GM21576 (cell line): ENCODE results near the gene NCS1.

ENCODE experiments used
- ATAC-seq: cut with Tn5 transposase; IDR thresholded peaks from one replicate; pipeline ENCODE4 v1.9.1; 2021; ENCODE audit warnings: mild to moderate bottlenecking, moderate library complexity; ENCODE audit not compliant: unreplicated experiment

Gene NCS1

DNA sequence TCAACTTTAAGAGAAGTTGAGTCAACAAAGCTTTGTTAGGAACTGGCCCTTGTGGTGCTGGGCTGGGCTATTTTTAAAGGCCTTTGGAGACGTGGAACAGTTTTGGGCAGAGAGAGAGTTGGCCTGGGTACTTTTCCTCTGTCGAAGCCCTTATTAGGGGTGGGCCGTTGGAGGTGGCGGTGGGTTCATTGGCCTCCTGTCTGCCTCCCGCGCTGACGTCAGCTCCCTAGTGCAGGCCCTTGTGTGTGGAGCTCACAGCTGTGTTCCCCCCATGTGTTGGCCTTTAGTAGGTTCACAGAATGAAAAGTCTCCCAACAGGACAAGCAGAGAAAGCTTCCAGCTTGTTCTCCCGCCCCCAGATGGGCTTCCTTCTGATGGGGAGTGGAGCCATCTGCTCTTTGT is 2.7 kb downstream of the NCS1 start:
- no peak for ATAC-seq

DNA sequence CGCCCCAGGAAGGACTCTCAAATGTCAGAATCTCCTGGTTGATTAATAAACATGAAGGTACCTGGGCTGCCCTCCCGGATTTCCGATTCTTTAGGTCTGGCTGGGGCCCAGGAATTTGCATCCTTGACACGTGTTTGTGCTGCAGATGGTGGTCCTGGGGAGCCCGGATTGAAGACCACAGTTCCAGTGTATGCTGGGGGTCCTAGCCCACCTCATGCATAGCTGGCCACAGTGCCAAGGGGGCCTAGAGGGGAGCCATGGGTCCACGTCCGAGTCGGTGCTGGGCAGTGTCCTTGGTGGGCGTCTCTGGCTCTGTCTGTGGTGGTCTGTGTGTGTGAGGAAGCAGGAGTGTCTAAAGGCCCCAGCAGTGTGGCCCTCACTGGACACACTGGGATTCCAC is 3.2 kb downstream of the NCS1 start:
- no peak for ATAC-seq

DNA sequence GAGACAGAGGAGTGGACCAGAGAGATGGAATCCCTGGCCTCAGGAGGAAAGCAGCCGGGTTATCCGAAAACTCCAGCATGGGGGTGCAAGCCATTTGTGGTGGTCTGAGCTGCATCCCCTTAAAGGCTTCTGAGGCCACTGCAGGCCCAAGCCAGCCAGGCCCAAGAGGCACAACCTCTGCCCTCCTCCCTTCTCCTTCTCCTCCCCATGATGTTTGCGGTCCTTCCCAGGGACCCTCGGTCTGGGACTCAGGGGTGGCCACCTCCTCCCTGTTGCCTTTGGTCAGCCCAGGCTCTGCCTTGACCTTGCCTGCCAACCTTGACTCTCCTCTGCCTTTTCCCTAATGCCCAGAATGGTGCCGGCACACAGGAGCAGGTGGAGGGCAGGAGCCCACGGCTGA is 4.6 kb downstream of the NCS1 start:
- ATAC-seq, result no peak

DNA sequence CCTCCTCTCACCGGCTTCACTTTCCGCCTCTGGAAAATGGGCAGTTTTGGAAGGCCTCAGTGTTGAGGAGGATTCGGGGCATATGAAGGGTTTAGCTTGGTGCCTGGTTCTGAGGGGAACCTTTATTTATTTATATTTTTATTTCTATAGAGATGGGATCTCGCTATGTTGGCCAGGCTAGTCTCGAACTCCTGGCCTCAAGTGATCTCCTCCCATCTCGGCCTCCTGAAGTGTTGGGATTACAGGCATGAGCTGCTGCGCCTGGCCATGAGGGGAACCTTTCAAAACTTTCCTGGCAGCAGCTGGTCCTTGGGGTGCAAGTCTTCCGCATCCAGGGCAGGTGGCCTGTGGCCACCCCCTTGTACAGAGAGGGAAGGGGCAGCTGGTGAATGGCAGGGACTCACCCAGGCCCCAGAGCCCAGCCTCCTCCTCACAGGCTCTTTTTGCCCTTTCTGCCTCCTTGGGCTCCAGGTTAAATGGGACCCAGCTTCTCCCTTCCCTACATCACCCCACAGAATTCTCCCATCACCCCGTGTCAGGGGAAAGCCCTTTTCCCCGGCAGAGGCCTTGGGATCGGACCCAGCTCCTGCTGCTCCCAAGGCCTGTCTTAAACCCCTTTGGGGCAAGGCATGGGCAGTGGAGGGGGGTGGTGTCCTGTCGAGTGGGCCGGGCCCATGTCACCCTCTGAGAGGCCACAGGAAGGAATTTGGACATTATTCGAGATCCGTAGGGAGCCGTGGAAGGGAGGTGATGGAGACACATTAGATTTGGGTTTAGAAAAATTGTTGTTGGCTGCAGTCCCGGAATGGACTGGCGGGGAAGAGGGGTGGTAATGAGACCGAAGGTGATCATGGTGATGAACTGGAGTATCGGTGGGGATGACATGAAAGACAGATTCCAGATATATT is 5.9 kb downstream of the NCS1 start:
- no peak for ATAC-seq

DNA sequence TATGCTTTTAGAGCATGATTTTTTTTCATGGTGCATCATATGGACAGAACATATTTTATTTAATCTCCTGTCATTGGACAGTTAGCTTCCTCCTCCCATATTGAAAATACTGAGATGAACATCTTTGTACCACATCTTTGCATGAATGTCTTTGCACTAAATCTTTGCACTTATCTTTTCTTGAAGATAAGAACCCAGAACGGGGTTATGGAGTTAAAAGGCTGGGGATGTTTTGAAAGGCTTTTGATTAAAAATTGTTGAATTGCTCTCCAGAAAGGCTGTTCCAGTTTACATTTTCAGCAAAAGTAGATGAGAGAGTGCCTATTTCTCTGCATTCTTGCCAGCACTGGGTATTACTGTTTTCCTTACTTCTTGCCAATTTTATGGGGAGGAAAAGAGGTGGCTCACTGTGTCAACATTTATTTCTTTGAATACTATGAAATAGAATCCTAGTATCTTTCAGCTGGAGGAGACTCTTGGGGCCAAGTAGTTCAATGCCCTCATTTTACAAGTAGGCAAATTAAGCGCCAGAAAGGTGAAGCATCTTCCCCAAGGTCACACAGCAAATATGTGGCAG is 7.2 kb downstream of the NCS1 start:
- no peak for ATAC-seq

DNA sequence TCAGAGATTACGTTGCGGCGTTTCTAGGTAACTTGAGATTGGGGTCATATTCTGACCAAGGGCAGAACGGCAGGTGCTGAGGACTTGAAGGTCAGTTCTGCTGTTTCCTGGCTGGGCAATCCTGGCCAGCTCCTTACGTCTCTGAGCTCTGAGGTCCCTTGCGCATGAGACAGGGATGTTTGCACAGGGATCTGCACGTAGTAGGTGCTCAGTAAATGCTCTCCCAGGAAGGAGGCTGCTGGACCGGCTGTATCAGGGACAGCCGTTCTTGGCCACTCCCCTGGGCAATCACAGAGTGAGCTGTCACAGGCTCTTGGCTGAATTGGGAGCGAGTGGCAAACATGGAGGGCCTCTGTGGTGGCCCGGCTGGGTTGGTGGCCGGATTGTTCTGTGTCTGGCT is 8.3 kb downstream of the NCS1 start:
- ATAC-seq, result no peak

DNA sequence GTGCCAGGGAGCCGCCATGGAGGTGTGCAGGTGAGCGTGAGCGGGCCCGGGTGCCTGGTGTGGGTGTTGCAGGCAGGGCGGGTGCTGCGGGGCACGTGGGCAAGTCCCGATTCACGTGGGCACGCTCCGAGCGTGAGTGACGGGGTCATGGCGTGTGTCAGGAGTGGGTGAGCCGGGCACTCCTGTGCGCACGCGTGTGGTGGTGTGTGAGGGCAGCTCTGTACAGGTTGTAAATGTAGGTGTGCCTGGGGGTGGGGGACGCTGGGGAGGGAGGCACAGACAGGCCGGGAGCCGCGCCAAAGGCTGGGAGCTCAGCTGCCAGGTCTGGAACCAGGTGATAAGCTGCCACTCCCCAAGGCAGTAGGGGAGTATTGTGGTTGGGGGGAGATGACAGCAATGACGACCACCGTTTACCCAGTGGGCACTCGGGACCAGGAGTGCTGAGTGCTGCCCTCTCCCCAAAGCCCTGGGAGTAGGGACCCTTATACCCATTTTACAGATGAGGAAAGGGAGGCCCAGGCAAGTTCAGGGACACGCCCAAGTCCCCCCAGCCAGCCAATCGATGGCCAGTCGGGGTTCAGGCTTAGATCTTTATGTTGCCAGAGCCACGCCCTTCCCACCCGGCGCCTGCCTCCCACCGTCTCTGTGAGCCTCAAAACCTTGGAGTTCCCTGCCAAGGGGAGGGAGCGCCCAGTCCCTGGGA is 9.6 kb downstream of the NCS1 start:
- no peak for ATAC-seq

DNA sequence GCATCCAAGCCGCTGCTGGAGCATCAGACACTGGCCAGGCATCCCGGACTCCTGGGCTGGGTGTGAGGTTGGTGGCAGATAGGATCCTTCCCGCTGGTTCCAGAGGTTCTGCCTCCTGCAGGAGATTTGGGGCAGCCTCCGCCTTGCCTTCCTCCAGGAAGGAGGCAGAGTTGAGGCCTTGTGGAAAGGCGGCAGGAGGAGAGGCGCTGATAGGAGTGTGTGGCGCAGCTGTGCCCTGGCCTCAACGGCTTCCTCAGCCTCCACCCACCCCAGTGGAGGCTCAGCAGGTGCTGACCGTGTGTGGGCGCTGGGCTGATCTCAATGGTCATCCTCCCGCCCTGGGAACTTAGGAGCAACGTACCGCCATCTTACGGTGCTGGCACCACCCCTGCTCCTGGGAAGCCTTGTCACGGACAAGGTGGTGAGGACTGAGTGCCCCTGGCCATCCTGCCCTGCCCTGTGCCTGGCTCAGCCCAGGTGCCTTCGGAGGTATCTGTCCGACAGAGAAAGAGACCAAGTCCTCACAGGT is 10.2 kb downstream of the NCS1 start:
- ATAC-seq, result no peak

DNA sequence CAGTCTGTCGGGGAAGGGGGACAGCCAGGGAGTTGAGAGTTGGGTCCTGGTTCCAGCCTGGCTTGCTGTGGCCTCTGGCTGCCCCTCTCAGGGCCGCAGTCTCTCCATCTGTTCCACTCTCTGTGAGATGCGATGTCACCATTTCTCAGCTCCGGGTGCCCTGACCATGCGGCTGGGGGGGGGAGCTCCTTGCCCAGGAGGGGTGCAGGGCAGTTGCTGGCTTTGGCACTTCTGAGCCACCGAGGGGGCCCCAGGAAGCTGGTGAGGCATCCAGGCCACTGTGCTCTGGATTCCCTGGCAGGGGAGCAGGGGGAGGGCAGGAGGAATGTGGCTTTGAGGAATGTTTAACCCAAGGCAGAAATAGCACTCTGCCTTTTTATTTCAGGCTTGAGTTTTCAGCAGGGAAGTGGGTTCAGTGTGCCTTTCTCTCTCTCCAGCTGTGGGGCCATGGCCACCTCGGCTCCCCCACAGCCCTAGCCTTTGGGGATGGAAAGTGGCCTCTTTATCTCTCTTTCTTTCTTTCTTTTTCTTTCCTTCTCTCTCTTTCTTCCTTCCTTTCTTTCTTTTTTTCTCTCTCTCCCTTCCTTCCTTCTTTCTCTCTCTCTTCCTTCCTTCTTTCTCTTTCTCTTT is 11.0 kb downstream of the NCS1 start:
- no peak for ATAC-seq

DNA sequence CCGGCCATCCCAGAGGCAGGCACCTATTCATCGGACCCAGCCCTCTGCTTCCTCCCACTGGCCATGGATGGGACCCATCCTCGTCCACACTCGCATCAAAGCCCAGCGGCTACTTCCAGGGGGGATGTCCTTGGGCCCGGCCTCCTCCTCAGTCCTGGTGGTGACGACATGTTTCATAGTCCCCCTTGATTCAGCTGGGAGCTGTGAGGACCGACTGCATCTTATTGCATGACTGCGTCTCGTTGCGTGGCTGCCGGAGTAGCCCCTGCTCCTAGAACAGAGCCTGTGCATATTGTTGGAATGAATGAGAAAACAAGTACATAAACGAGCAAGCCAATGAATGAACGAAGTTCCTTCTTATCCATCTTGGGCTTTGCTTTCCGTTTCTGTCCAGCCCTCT is 12.8 kb downstream of the NCS1 start:
- ATAC-seq, result no peak

DNA sequence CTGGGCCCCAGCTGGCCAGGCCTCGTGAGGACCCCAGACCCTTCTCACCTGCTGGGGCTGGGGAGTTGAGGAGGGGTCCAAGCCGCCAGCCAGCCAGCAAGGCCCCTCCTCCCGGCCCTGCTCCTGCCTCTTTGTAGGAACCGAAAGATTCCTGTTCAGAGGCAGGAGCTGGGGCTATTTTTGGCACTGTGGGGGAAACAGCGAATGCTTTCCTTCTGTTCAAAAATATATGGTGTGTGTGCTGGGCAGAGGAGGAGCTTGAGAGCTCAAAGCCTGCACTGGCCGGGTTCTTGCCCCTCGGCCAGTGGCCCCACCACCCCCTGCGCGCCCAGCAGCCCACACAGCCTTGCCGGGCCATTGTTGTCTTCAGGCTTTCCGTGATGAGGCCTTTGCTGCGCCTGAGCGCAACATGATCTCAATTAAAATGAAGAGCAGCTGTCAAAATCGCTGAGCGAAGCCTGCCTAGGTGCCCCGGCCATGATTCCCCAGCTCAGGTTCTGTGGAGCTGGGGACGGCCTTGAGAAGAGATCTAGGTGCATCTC is 13.4 kb downstream of the NCS1 start:
- no peak for ATAC-seq

DNA sequence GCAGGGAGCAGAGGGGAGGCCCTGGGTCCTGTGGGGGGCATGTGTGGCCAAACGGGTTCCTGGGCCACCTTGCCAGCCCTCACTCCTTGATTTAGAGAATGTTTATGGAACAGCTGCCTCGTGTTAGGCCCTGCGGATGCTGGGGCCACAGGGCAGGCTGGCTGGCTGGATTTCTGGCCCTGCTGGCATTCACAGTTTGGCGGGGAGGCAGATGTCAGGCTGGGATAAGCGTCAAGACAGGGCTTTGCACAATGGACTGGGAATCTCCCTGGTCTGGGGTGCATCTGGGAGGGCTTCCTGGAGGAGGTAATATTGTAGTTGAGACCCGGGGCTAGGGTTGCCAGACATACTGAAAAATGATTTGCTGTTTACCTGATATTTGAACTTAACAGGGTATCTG is 13.8 kb downstream of the NCS1 start:
- no peak for ATAC-seq

DNA sequence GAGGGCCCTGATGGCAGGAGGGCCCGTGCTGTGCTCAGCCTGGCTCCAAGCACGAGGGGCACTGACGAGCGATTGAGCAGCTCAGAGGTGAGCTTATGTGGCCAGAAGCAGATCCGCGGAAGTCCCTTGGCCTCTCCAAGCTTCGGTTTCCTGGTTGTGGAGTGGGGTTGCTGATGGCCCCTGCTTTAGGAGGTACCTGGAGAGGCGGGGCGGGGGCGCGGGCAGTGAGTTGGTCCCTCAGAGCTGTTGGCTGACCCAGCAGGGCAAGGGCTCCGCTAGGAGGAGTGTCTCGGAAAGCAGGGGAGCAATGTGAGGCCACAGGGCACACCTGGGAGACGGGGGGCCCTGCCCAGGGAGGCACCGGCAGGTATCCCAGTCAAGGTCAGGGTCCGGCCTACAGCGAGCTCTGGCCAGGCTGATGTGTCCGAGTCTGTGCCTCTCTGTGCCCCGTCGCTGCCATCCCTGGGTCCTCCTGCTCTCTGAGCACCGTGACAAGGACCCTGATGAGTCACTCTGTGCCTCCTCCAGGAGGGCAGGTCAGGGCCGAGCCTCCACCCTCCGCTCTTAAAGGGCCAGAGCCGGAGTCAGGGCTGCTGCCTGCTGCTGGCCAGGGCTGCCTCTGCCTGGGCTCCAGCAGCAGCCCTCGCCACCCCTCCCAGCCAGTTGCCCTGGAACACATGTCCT is 14.8 kb downstream of the NCS1 start:
- ATAC-seq, result no peak

DNA sequence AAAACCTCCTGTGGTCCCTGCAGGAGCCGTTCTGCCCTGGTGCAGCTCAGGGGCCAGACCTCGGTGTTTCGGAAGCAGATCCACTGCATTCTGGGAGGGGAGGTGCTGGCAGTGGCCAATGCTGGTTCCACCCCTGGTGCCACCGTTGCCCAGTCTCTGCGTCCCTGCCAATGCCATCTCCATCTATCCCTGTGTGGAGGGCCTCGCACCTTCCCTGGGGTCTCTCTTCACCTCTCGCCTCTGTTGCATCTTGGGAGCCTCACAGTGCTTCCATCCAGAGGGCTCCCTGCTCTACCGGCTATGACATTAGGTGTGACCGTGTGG is 15.3 kb downstream of the NCS1 start:
- ATAC-seq, result no peak

DNA sequence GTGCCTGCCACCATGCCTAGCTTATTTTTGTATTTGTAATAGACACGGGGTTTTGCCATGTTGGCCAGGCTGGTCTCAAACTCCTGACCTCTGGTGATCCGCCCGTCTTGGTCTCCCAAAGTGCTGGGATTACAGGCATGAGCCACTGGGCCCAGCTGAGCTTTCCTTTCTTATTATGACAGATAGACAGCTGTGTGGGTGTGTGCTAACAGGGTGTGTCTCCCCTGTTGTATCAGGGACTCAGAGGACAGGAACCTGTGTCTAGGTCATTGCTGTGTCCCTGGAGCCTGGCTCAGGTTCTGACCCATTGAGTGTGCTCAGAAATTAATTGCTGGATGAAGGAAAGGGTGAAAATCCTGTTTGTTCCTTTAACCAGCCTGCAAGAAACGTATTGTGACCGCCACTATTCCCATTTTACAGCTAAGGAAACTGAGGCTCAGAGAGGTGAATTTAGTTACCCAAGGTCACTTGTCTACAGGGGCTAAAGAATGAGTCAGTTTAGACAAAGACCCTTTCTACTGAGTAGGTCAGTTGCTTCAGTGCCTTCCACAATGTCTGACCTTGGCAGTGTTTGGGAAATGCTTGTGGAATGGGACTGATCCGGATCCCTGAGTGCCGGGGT is 16.8 kb downstream of the NCS1 start:
- ATAC-seq, result no peak

DNA sequence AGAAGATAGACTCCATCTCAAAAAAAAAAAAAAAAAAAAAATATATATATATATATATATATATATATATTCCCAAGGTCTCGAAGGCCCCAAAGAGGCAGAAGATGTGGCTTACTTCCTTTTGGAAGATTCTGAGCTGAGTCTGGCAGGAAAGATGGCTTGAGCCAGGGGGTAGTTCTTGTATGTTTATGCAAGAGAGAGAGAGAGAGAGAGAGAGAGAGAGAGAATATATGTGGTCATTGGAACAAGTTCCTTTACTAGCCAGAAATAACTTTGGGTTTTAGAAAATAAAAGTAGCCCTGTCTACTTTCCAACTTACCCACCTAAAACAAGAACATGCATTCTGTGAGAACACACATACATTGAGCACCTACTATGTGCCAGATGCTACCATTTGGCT is 17.6 kb downstream of the NCS1 start:
- ATAC-seq, result no peak

DNA sequence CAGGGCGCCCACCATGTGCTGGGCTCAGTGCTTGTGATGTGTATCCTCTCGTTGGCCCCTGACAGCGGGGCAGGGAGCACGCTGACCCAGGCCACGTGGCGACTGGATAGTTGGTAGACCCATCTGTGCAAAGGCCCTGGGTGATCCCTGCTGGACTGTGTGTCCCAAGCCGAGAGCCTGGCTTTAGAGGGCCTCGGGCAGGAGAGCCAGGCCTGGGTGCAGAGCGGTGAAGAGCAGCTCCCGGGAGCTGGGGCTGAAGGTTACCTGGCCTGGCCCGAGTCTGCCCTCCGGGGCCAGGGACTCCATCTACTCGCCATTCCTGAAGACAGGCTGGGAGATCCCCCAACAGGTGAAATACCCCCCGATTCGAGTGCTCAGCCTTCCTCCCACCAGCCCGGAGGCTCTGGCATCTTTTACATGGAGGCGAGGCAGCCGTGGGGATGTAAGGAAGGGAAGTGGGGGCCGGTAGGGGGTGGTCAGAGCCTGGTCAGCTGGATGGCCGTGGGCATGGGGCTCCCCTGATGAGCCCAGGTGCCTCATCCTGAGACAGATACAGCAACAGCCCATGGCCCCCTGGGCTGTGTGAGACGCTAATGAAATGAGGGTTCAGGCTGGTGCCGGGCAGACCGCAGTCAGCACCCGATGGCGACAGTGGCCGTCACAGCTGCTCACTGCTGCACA is 19.0 kb downstream of the NCS1 start:
- ATAC-seq, result no peak

DNA sequence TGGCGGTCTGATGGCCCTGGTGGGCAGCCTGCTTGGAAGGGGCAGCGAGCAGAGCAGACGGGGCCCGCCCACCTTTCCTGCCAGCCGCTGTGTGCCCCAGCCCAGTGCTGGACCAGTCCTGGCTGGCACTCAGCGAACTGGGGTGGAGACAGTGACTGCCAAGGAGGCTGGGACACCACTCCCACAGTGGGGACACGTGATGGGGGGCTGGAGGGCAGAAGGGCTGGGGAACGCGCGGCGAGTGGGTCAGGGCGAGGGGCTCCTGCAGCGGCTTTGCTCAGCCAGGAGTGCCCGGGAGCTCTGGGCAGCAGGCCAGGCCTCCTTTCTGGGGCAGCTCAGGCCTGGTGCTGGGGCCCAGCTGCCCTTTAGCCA is 19.5 kb downstream of the NCS1 start:
- ATAC-seq, result no peak

DNA sequence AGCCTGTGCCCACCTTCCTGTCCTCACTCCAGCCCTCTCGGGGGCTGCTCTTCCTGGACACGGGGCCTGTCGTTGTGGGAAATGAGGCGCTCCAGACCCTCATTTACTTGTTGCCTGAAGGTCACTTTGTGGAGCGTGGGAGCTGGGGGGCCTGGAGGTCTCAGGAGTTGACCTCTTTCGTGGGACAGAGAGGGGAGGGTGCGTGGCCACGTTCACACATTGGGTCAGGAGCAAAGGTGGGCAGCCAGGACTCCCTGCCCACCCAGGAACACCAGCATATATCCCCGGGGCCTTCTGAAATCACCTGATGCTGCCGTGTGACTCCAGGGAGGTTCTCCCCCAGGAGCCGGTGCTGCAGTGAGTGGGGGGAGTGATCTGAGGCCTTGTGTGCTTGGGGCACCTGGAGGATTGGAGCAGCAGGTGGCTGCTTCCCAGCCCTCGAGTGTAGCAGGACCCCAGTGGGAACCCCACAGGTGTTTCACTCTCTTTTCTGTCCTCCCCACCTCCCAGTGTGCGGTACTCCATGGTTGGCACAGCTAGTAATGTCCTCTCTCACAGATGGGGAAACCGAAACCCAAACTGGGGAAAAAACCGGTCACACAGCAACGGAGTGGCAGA is 20.3 kb downstream of the NCS1 start:
- ATAC-seq, result no peak
